Fibroblast of the aortic adventitia (primary cell): ENCODE data around the gene CYP4F11. TPM values are rescaled to one million over a fixed set of nuclear protein-coding genes. Genes with fewer than 3 reads are reported as not detected.

Experiments
- DNase-seq: peaks from one replicate; pipeline ENCODE4 v3.0.0-alpha.2; 2010; ENCODE audit warnings: low read depth
- H3K4me3 ChIP-seq: 2 replicates; pipeline ENCODE4 v1.5.1; 2011; ENCODE audit warnings: low read depth, mild to moderate bottlenecking, control low read depth, low read length, moderate library complexity
- small RNA-seq: library from RNA; depleted of rRNA; stranded (forward); fragments of <200 nt; gene quantifications from one replicate; pipeline ENCODE3, GENCODE V24; 2012
- total RNA-seq: library from RNA; depleted of rRNA; stranded (reverse); fragments of >200 nt; gene quantifications from 2 replicates; pipeline ENCODE4 v1.2.3, GENCODE V29; 2012; ENCODE audit warnings: low replicate concordance
- TF ChIP-seq, protein P1 (sequence below): IDR thresholded peaks from 2 replicates; pipeline ENCODE4 v1.5.1; 2011; ENCODE audit warnings: mild to moderate bottlenecking, low read length, control low read depth, inconsistent platforms; ENCODE audit not compliant: insufficient read depth

Gene CYP4F11
- total RNA-seq, 1 donor = not detected

GRCh38 chr19:15866636-15867035, 67.7 kb downstream of the CYP4F11 start:
- H3K4me3 ChIP-seq = no peak overlapping the region
- TF ChIP-seq, protein P1, sequence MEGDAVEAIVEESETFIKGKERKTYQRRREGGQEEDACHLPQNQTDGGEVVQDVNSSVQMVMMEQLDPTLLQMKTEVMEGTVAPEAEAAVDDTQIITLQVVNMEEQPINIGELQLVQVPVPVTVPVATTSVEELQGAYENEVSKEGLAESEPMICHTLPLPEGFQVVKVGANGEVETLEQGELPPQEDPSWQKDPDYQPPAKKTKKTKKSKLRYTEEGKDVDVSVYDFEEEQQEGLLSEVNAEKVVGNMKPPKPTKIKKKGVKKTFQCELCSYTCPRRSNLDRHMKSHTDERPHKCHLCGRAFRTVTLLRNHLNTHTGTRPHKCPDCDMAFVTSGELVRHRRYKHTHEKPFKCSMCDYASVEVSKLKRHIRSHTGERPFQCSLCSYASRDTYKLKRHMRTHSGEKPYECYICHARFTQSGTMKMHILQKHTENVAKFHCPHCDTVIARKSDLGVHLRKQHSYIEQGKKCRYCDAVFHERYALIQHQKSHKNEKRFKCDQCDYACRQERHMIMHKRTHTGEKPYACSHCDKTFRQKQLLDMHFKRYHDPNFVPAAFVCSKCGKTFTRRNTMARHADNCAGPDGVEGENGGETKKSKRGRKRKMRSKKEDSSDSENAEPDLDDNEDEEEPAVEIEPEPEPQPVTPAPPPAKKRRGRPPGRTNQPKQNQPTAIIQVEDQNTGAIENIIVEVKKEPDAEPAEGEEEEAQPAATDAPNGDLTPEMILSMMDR = no peak
- DNase-seq = no peak

DNA sequence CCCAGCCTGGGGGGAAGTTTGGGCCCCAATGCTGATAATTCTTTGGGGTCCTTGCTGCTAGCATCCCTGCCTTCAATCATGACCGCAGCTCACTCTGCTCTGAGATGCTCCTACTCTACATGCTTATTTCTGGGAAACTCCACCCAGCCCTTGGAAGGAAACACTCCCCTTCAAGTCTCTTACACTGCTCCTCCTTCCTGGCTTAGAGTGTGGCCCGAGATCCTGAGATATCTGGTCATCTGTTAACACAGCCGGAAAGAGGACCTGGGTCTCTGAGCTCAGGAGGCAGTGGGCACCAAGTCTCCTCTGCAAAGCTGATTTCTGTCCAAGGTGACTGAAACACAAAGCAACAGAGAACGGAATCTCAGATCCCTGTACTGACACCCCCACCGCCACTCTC, 69.5 kb downstream of the CYP4F11 start:
- H3K4me3 ChIP-seq = no peak overlapping the region
- DNase-seq = no peak
- TF ChIP-seq, protein P1 = no peak

DNA sequence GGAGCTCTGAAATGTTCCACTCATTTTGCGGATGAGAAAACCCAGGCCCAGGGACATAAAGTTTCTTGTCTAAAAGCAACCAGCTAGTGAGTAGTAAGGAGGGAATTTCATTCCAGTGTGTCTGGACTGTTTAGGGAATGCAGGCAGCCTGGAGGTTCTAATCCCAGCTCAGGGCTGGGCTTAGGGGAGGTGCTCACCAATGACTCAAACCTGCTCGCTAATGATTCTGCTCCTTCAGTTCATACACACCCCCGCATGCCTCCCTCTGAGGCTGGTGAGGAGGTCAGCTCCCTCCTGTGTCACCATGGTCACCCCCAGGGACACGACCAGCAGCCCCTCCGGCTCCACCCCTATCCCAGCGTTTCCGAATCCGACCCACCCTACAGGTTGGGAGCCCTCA, 71.1 kb downstream of the CYP4F11 start:
- TF ChIP-seq, protein P1 = no peak
- DNase-seq = no peak
- H3K4me3 ChIP-seq = no peak overlapping the region

GRCh38 chr19:15862444-15862843, 71.9 kb downstream of the CYP4F11 start:
- H3K4me3 ChIP-seq = no peak overlapping the region
- TF ChIP-seq, protein P1 = no peak
- DNase-seq = no peak

Small RNA genes lying within 50 kb of the gene (small RNA-seq; reads per million reads assigned to genes)
- gene CYP4F36P = not detected

Other genes starting within 250 kb of the CYP4F11 start
- gene OR10H2, start 206.5 kb downstream of the CYP4F11 start, total RNA-seq = not detected in 2 replicates
- not detected in 2 replicates for gene OR10H3, start 196.5 kb downstream of the CYP4F11 start, total RNA-seq
- gene OR10H5, start 146.9 kb downstream of the CYP4F11 start, total RNA-seq = not detected in 2 replicates
- gene OR10H1, start 118.9 kb downstream of the CYP4F11 start, total RNA-seq = not detected in 2 replicates
- gene CYP4F2, start 36.5 kb downstream of the CYP4F11 start, total RNA-seq = not detected in 2 replicates
- not detected in 2 replicates for gene OR10H4, start 14.5 kb upstream of the CYP4F11 start, total RNA-seq
- gene TPM4, start 142.0 kb upstream of the CYP4F11 start, total RNA-seq = 864 and 1,097 TPM in 2 replicates
- gene RAB8A, start 177.4 kb upstream of the CYP4F11 start, total RNA-seq = 15.5 and 99.9 TPM in 2 replicates
- not detected in 2 replicates for gene HSH2D, start 209.2 kb upstream of the CYP4F11 start, total RNA-seq
- not detected in 2 replicates for gene CIB3, start 239.0 kb upstream of the CYP4F11 start, total RNA-seq